Thyroid gland (tissue), 4 donors: Measurements from ENCODE around the gene KLHL35. TPM values are rescaled to one million over a fixed set of nuclear protein-coding genes. Genes with fewer than 3 reads are reported as not detected.

Source experiments
- DNase-seq, 2 donors: peaks; one replicate each; pipeline ENCODE4 v3.0.0-alpha.2; 2019
- H3K27ac ChIP-seq, 3 donors: fragments of 200-600 bp; sonication (generic); 1 replicate in 2 of 3; 2 replicates in 1 of 3; pipeline ENCODE4 v1.5.1; 2016 to 2019; ENCODE audit warnings: mild to moderate bottlenecking in 1 of 3, moderate library complexity in 1 of 3
- H3K27me3 ChIP-seq: fragments of 200-600 bp; sonication (generic); one replicate; pipeline ENCODE4 v1.5.1; 2019
- H3K36me3 ChIP-seq, 2 donors: fragments of 200-600 bp; sonication (generic); one replicate each; pipeline ENCODE4 v1.5.1; 2016 to 2019
- H3K4me1 ChIP-seq, 2 donors: fragments of 200-600 bp; sonication (generic); one replicate each; pipeline ENCODE4 v1.5.1; 2017 to 2019
- H3K4me3 ChIP-seq, 3 donors: fragments of 200-600 bp; sonication (generic); replicated peaks in 1 of 3; 1 replicate in 2 of 3; 2 replicates in 1 of 3; pipeline ENCODE4 v1.5.1; 2016; ENCODE audit warnings: mild to moderate bottlenecking in 1 of 3
- H3K9me3 ChIP-seq: fragments of 200-600 bp; sonication (generic); one replicate; pipeline ENCODE4 v1.5.1; 2017
- CTCF ChIP-seq, 6 experiments: fragments of 200-600 bp in 3 of 6; fragments of 450-650 bp in 3 of 6; sonication (generic) in 3 of 6; IDR thresholded peaks; one replicate each; pipeline ENCODE4 v1.5.1; 2016 to 2019; ENCODE audit warnings: antibody characterized with exemption in 6 of 6, mild to moderate bottlenecking in 2 of 6, inconsistent platforms in 1 of 6, moderate library complexity in 1 of 6
- POLR2A ChIP-seq, 2 donors: fragments of 450-650 bp; IDR thresholded peaks; one replicate each; pipeline ENCODE4 v1.6.1; 2017; ENCODE audit warnings: antibody characterized with exemption in 2 of 2, mild to moderate bottlenecking in 2 of 2, moderate library complexity in 1 of 2
- WGBS, 2 donors: methylation state at CpG; one replicate each; pipeline ENCODE4 v1.1.5; 2017; 5-methylcytosine and 5-hydroxymethylcytosine counted together
- intact Hi-C: fragments of 100-400 bp; cut with DNase I; formaldehyde crosslinking; loops from one replicate; pipeline ENCODE4 v1.15.1; 2023
- total RNA-seq, 4 donors: library from RNA; depleted of rRNA; stranded (reverse); fragments of >200 nt; gene quantifications; one replicate each; pipeline ENCODE4 v1.2.3, GENCODE V29; 2016

Gene KLHL35
- total RNA-seq, 4 donors from 2014 or later: 1.1 to 3.6 (median 1.9) TPM

GRCh38 chr11:75429641-75429901, 3.4 kb downstream of the KLHL35 start:
- 19 to 32% methylated on average over 16 to 21 of the region's 25 CpGs for WGBS, 2 donors
- TF ChIP-seq POLR2A (IDR thresholded peaks at IDR 0.05) (no peak), CTCF (IDR thresholded peaks at IDR 0.05) (no peak)

GRCh38 chr11:75428989-75429640, 3.9 kb downstream of the KLHL35 start:
- Histone ChIP-seq H3K9me3 (no peaks in the 10 kb centered on the region), H3K27me3 (no peaks in the 10 kb centered on the region), H3K4me1 (peaks cover 0 to 16% of the 10 kb centered on the region in 2 donors), H3K4me3 (no peak overlapping the region), H3K27ac (no peak overlapping the region), H3K36me3 (no peaks in the 10 kb centered on the region)
- no peak for DNase-seq
- no peak for TF ChIP-seq POLR2A (IDR thresholded peaks at IDR 0.05)
- TF ChIP-seq CTCF (IDR thresholded peaks at IDR 0.05): no peak
- intact Hi-C loops: no loop called here
- 70 to 71% methylated on average over 16 of the region's 16 CpGs for WGBS, 2 donors

More at GRCh38 chr11:75429641-75429901, 3.4 kb downstream of the KLHL35 start:
- Histone ChIP-seq H3K4me3 (no peak overlapping the region), H3K9me3 (no peaks in the 10 kb centered on the region), H3K27ac (no peak overlapping the region), H3K4me1 (peaks cover 0 to 16% of the 10 kb centered on the region in 2 donors), H3K36me3 (no peaks in the 10 kb centered on the region), H3K27me3 (no peaks in the 10 kb centered on the region)
- intact Hi-C loops: no loop called here
- DNase-seq: no peak

GRCh38 chr11:75428281-75428724, 4.7 kb downstream of the KLHL35 start:
- Histone ChIP-seq H3K27me3 (no peaks in the 10 kb centered on the region), H3K27ac (no peak overlapping the region), H3K4me3 (peak overlapping the region in 1 of 3 donors; percentile 12), H3K36me3 (no peaks in the 10 kb centered on the region), H3K9me3 (no peaks in the 10 kb centered on the region), H3K4me1 (peaks cover 0 to 16% of the 10 kb centered on the region in 2 donors)
- intact Hi-C loops: no loop called here
- WGBS, 2 donors: 20 to 21% methylated on average over 25 to 32 of the region's 32 CpGs
- peak; percentile 94 to 95 for DNase-seq
- TF ChIP-seq POLR2A (IDR thresholded peaks at IDR 0.05) (peak in 1 of 2 donors; percentile 58), CTCF (IDR thresholded peaks at IDR 0.05) (no peak)

GRCh38 chr11:75427181-75427580, 5.8 kb downstream of the KLHL35 start:
- TF ChIP-seq CTCF (IDR thresholded peaks at IDR 0.05) (no peak), POLR2A (IDR thresholded peaks at IDR 0.05) (no peak)
- H3K4me3 ChIP-seq: no peak overlapping the region
- no peaks in the 10 kb centered on the region for H3K9me3 ChIP-seq
- intact Hi-C loops: no loop called here
- no peaks in the 10 kb centered on the region for H3K27me3 ChIP-seq
- H3K36me3 ChIP-seq: no peaks in the 10 kb centered on the region
- peaks cover 0 to 16% of the 10 kb centered on the region in 2 donors for H3K4me1 ChIP-seq
- no peak overlapping the region for H3K27ac ChIP-seq
- DNase-seq: no peak

- 91 to 93% methylated on average over 5 of the region's 5 CpGs for WGBS, 2 donors
- H3K27me3 ChIP-seq: no peaks in the 10 kb centered on the region
- H3K4me1 ChIP-seq: peaks cover 0 to 16% of the 10 kb centered on the region in 2 donors
- no peaks in the 10 kb centered on the region for H3K36me3 ChIP-seq
- DNase-seq: no peak
- intact Hi-C loops: no loop called here
- TF ChIP-seq CTCF (IDR thresholded peaks at IDR 0.05) (no peak), POLR2A (IDR thresholded peaks at IDR 0.05) (no peak)
- H3K27ac ChIP-seq: no peak overlapping the region
- no peaks in the 10 kb centered on the region for H3K9me3 ChIP-seq
- no peak overlapping the region for H3K4me3 ChIP-seq
Observed at GRCh38 chr11:75426720-75427086, 6.3 kb downstream of the KLHL35 start.
